Gastroesophageal sphincter (tissue), 4 donors: ENCODE measurements around the gene SPATA45. TPM values are rescaled to one million over a fixed set of nuclear protein-coding genes. Genes with fewer than 3 reads are reported as not detected.
"Not testable (repeated sequence)": the region's sequence is repeated elsewhere in the genome, so short reads cannot be mapped to it uniquely, and the experiment has no call there.

ENCODE experiments used
- ATAC-seq: fragments of 150-250 bp; one replicate; pipeline ENCODE4 v1.9.1; 2016; ENCODE audit warnings: mild to moderate bottlenecking, moderate library complexity
- H3K27ac ChIP-seq, 4 donors: fragments of 200-600 bp; sonication (generic) in 3 of 4; 1 replicate in 3 of 4; 2 replicates in 1 of 4; pipeline ENCODE4 v1.5.1; 2016 to 2019
- H3K27me3 ChIP-seq: fragments of 200-600 bp; sonication (generic); one replicate; pipeline ENCODE4 v1.5.1; 2019
- H3K36me3 ChIP-seq, 2 donors: fragments of 200-600 bp; sonication (generic); one replicate each; pipeline ENCODE4 v1.5.1; 2019; ENCODE audit warnings: control low read depth in 1 of 2
- H3K4me1 ChIP-seq, 3 donors: fragments of 200-600 bp; sonication (generic); 1 replicate in 2 of 3; 2 replicates in 1 of 3; pipeline ENCODE4 v1.5.1; 2016 to 2019; ENCODE audit warnings: control low read depth in 2 of 3
- H3K4me3 ChIP-seq, 2 donors: fragments of 200-600 bp; sonication (generic); one replicate each; pipeline ENCODE4 v1.5.1; 2019; ENCODE audit warnings: mild to moderate bottlenecking in 1 of 2, moderate library complexity in 1 of 2
- H3K9me3 ChIP-seq, 3 donors: fragments of 200-600 bp; sonication (generic); one replicate each; pipeline ENCODE4 v1.5.1; 2017 to 2019; ENCODE audit warnings: control low read depth in 2 of 3
- CTCF ChIP-seq, 4 experiments: fragments of 200-600 bp in 2 of 4; fragments of 450-650 bp in 2 of 4; sonication (generic) in 1 of 4; IDR thresholded peaks; one replicate each; pipeline ENCODE4 v1.5.1; 2017 to 2019; ENCODE audit warnings: antibody characterized with exemption in 4 of 4, mild to moderate bottlenecking in 2 of 4, moderate library complexity in 2 of 4
- EP300 ChIP-seq: sonication (generic); formaldehyde crosslinking; IDR thresholded peaks from one replicate; pipeline ENCODE4 v1.6.1; 2017; ENCODE audit warnings: antibody characterized with exemption, mild to moderate bottlenecking
- POLR2A ChIP-seq, 2 donors: fragments of 450-650 bp; IDR thresholded peaks; one replicate each; pipeline ENCODE4 v1.6.1; 2017; ENCODE audit warnings: antibody characterized with exemption in 2 of 2, mild to moderate bottlenecking in 2 of 2, moderate library complexity in 1 of 2
- POLR2AphosphoS5 ChIP-seq: sonication (generic); formaldehyde crosslinking; IDR thresholded peaks from one replicate; pipeline ENCODE4 v1.6.1; 2017; ENCODE audit warnings: antibody characterized with exemption
- WGBS, 2 donors: methylation state at CpG; one replicate each; pipeline ENCODE4 v1.1.5; 2018; ENCODE audit warnings: low coverage in 1 of 2; 5-methylcytosine and 5-hydroxymethylcytosine counted together
- total RNA-seq, 4 donors: library from RNA; depleted of rRNA; stranded (reverse); fragments of >200 nt; gene quantifications; one replicate each; pipeline ENCODE4 v1.1.0, GENCODE V29; 2016

SPATA45 gene
- total RNA-seq, 4 donors from 2014 or later = not detected

GRCh38 chr1:212860713-212861581 is 13.5 kb upstream of the SPATA45 start:
- TF ChIP-seq POLR2A (IDR thresholded peaks at IDR 0.05) (no peak), POLR2AphosphoS5 (no peak)
- Histone ChIP-seq H3K36me3 (peaks cover 0 to 11% of the 10 kb centered on the region in 2 donors), H3K9me3 (no peaks in the 10 kb centered on the region), H3K4me3 (no peak overlapping the region), H3K27me3 (no peaks in the 10 kb centered on the region), H3K4me1 (peaks cover 0 to 51% (median 4%) of the 10 kb centered on the region in 3 donors), H3K27ac (no peak overlapping the region)
- no peak for ATAC-seq
- WGBS, 2 donors = 70 to 82% methylated on average over 5 of the region's 5 CpGs

- WGBS, 2 donors = 10 to 38% methylated on average over 4 to 5 of the region's 54 CpGs
- Histone ChIP-seq H3K4me1 (peaks cover 0 to 47% (median 4%) of the 10 kb centered on the region in 3 donors), H3K9me3 (no peaks in the 10 kb centered on the region), H3K36me3 (no peaks in the 10 kb centered on the region), H3K27ac (peak overlapping the region; percentile 68 to 94 (median 88)), H3K4me3 (peak overlapping the region; percentile 90 to 97), H3K27me3 (no peaks in the 10 kb centered on the region)
- TF ChIP-seq POLR2AphosphoS5 = no peak
- no peak for TF ChIP-seq EP300
- ATAC-seq = peak; percentile 28
Observed at GRCh38 chr1:212858461-212859265, 11.2 kb upstream of the SPATA45 start.

- no peaks in the 10 kb centered on the region for H3K36me3 ChIP-seq
- H3K27me3 ChIP-seq = no peaks in the 10 kb centered on the region
- no peak for TF ChIP-seq EP300
- peak; percentile 54 to 60 for TF ChIP-seq POLR2A (IDR thresholded peaks at IDR 0.05)
- TF ChIP-seq CTCF (IDR thresholded peaks at IDR 0.05) = no peak
- peak; percentile 82 for TF ChIP-seq POLR2AphosphoS5
- peak within 1 kb of the TSS; percentile 90 to 97 for H3K4me3 ChIP-seq
- WGBS, 2 donors = no CpG with 5 or more reads among the region's 54 CpGs
- peaks cover 0 to 47% (median 4%) of the 10 kb centered on the region in 3 donors for H3K4me1 ChIP-seq
- no peaks in the 10 kb centered on the region for H3K9me3 ChIP-seq
- ATAC-seq = peak; percentile 100
- H3K27ac ChIP-seq = peak within 1 kb of the TSS; percentile 68 to 94 (median 88)
Observed at GRCh38 chr1:212857992-212858460, 10.6 kb upstream of the SPATA45 start, which contains the start of gene FLVCR1. FLVCR1 (plus strand) TSS chr1:212858275; CDS start chr1:212858453, 178 bp downstream.

- Histone ChIP-seq H3K4me1 (peaks cover 0 to 43% (median 4%) of the 10 kb centered on the region in 3 donors), H3K4me3 (no peak overlapping the region), H3K36me3 (no peaks in the 10 kb centered on the region), H3K27ac (peak overlapping the region in 2 of 4 donors; percentile 93 to 94), H3K9me3 (no peaks in the 10 kb centered on the region), H3K27me3 (no peaks in the 10 kb centered on the region)
- no peak for TF ChIP-seq EP300
- TF ChIP-seq POLR2A (IDR thresholded peaks at IDR 0.05) = no peak
- no peak for TF ChIP-seq POLR2AphosphoS5
- ATAC-seq = no peak
- 84 to 96% methylated on average over 10 to 11 of the region's 16 CpGs for WGBS, 2 donors
Observed at GRCh38 chr1:212856755-212857154, 9.3 kb upstream of the SPATA45 start.

- Histone ChIP-seq H3K27ac (no peak overlapping the region), H3K9me3 (no peaks in the 10 kb centered on the region), H3K27me3 (no peaks in the 10 kb centered on the region), H3K36me3 (no peaks in the 10 kb centered on the region), H3K4me3 (no peak overlapping the region), H3K4me1 (peaks cover 0 to 12% (median 0%) of the 10 kb centered on the region in 3 donors)
- WGBS, 2 donors = 86 to 89% methylated on average over 4 to 5 of the region's 5 CpGs
- TF ChIP-seq EP300 (no peak), POLR2AphosphoS5 (no peak), POLR2A (IDR thresholded peaks at IDR 0.05) (no peak)
- ATAC-seq = no peak
Observed at GRCh38 chr1:212853658-212854057, 6.2 kb upstream of the SPATA45 start.

GRCh38 chr1:212852105-212852688 is 4.7 kb upstream of the SPATA45 start:
- Histone ChIP-seq H3K36me3 (no peaks in the 10 kb centered on the region), H3K9me3 (no peaks in the 10 kb centered on the region), H3K4me3 (no peak overlapping the region), H3K27me3 (no peaks in the 10 kb centered on the region), H3K27ac (no peak overlapping the region), H3K4me1 (peaks cover 0 to 7% (median 0%) of the 10 kb centered on the region in 3 donors)
- no peak for ATAC-seq
- TF ChIP-seq CTCF (IDR thresholded peaks at IDR 0.05) = no peak
- TF ChIP-seq EP300 = no peak
- no peak for TF ChIP-seq POLR2AphosphoS5
- TF ChIP-seq POLR2A (IDR thresholded peaks at IDR 0.05) = no peak
- 80 to 86% methylated on average over 4 to 5 of the region's 5 CpGs for WGBS, 2 donors

- H3K27me3 ChIP-seq, H3K4me3 ChIP-seq, H3K36me3 ChIP-seq, ATAC-seq, H3K27ac ChIP-seq, H3K4me1 ChIP-seq, H3K9me3 ChIP-seq: not testable (repeated sequence)
- 77 to 95% methylated on average over 2 to 3 of the region's 3 CpGs for WGBS, 2 donors
Observed at GRCh38 chr1:212844521-212844920, 2.9 kb downstream of the SPATA45 start.
